SU-DHL-6 (cell line): ENCODE measurements around the gene RPS19.
"Not testable (repeated sequence)": the region's sequence is repeated elsewhere in the genome, so short reads cannot be mapped to it uniquely, and the experiment has no call there.

ENCODE experiments used
- H2AFZ ChIP-seq: fragments of 200-600 bp; sonication (generic); 2 replicates; pipeline ENCODE4 v1.6.1; 2014; ENCODE audit warnings: low read depth, mild to moderate bottlenecking, moderate library complexity, mixed read lengths, antibody characterized with exemption, low read length; ENCODE audit not compliant: severe bottlenecking
- H3F3A ChIP-seq: fragments of 200-600 bp; shearing (Covaris generic); 2 replicates; pipeline ENCODE4 v1.6.0; 2016; ENCODE audit warnings: antibody characterized with exemption, mild to moderate bottlenecking; ENCODE audit not compliant: insufficient read depth
- H3K27ac ChIP-seq: fragments of 200-600 bp; sonication (generic); 2 replicates; pipeline ENCODE4 v1.5.1; 2016; ENCODE audit warnings: low read depth, mild to moderate bottlenecking, low read length, moderate library complexity, mixed read lengths
- H3K27me3 ChIP-seq: fragments of 200-600 bp; sonication (generic), shearing (Covaris generic); 2 replicates; pipeline ENCODE4 v1.6.0; 2014; ENCODE audit warnings: mild to moderate bottlenecking, low read length
- H3K36me3 ChIP-seq: fragments of 200-600 bp; sonication (generic); 2 replicates; pipeline ENCODE4 v1.6.1; 2014; ENCODE audit warnings: mild to moderate bottlenecking, low read length, mixed read lengths
- H3K4me2 ChIP-seq: fragments of 300-600, 200-600 bp; shearing (Covaris generic), sonication (generic); 2 replicates; pipeline ENCODE4 v1.6.0; 2014; ENCODE audit warnings: low read length, low read depth, mild to moderate bottlenecking; ENCODE audit not compliant: poor library complexity, severe bottlenecking
- H3K4me3 ChIP-seq: fragments of 200-600 bp; sonication (generic); 2 replicates; pipeline ENCODE4 v1.5.1; 2014; ENCODE audit warnings: antibody characterized with exemption, low read length, mild to moderate bottlenecking, mixed read lengths; ENCODE audit not compliant: insufficient read depth, poor library complexity, severe bottlenecking
- H3K79me2 ChIP-seq: fragments of 200-600 bp; sonication (generic); 2 replicates; pipeline ENCODE4 v1.6.1; 2014; ENCODE audit warnings: mild to moderate bottlenecking, low read length, moderate library complexity; ENCODE audit not compliant: insufficient read depth
- H3K9ac ChIP-seq: fragments of 200-600 bp; sonication (generic); 2 replicates; pipeline ENCODE4 v1.7.0; 2014; ENCODE audit warnings: mild to moderate bottlenecking, low read length
- H3K9me2 ChIP-seq: fragments of 200-600 bp; sonication (generic); replicated peaks from 2 replicates; pipeline ENCODE4 v1.6.1; 2014; ENCODE audit warnings: low read length; ENCODE audit not compliant: insufficient read depth
- H3K9me3 ChIP-seq: fragments of 200-600 bp; sonication (generic); 2 replicates; pipeline ENCODE4 v1.6.1; 2014; ENCODE audit warnings: low read length, mixed read lengths; ENCODE audit not compliant: insufficient read depth
- H4K20me1 ChIP-seq: fragments of 200-600 bp; sonication (generic); 2 replicates; pipeline ENCODE4 v1.6.1; 2014; ENCODE audit warnings: low read depth, mild to moderate bottlenecking, antibody characterized with exemption, low read length, moderate library complexity, mixed read lengths
- CTCF ChIP-seq: fragments of 200-600 bp; sonication (generic); IDR thresholded peaks from one replicate; pipeline ENCODE4 v1.5.1; 2017; ENCODE audit warnings: antibody characterized with exemption, mild to moderate bottlenecking, low read length, moderate library complexity; ENCODE audit not compliant: insufficient read depth, poor library complexity, severe bottlenecking
- EZH2phosphoT487 ChIP-seq: fragments of 200-600 bp; sonication (generic), shearing (Covaris generic); conservative IDR thresholded peaks from 2 replicates; pipeline ENCODE4 v1.6.1; 2018; ENCODE audit warnings: mild to moderate bottlenecking, antibody characterized with exemption, low read length, moderate library complexity, mixed read lengths

The RPS19 gene

GRCh38 chr19:41871573-41872383 lies 11.7 kb downstream of the RPS19 start:
- Histone ChIP-seq H2AFZ (no peak overlapping the region), H3K79me2 (peaks cover 17% of the 10 kb centered on the region), H3K9me3 (no peaks in the 10 kb centered on the region), H3K4me2 (no peak overlapping the region), H3K4me3 (no peak overlapping the region), H3K27ac (peak overlapping the region; percentile 100), H3F3A (peaks cover 89% of the 10 kb centered on the region), H3K36me3 (peaks cover 7% of the 10 kb centered on the region; the same call in 1 of the 2 replicates), H3K27me3 (no peaks in the 10 kb centered on the region), H3K9ac (no peak overlapping the region), H3K9me2 (no peaks in the 10 kb centered on the region), H4K20me1 (no peaks in the 10 kb centered on the region; the same call in 1 of the 2 replicates)
- TF ChIP-seq EZH2phosphoT487: no peak
- TF ChIP-seq CTCF: no peak

GRCh38 chr19:41872384-41872774 lies 12.3 kb downstream of the RPS19 start:
- peaks cover 84% of the 10 kb centered on the region for H3F3A ChIP-seq
- H3K79me2 ChIP-seq: peaks cover 14% of the 10 kb centered on the region
- peak overlapping the region; percentile 100 for H3K27ac ChIP-seq
- no peaks in the 10 kb centered on the region; the same call in 1 of the 2 replicates for H4K20me1 ChIP-seq
- H3K9me3 ChIP-seq: no peaks in the 10 kb centered on the region
- peaks cover 7% of the 10 kb centered on the region; the same call in 1 of the 2 replicates for H3K36me3 ChIP-seq
- no peak for TF ChIP-seq EZH2phosphoT487
- no peak for TF ChIP-seq CTCF
- H2AFZ ChIP-seq: no peak overlapping the region
- no peak overlapping the region for H3K4me3 ChIP-seq
- H3K9ac ChIP-seq: no peak overlapping the region
- no peaks in the 10 kb centered on the region for H3K27me3 ChIP-seq
- no peaks in the 10 kb centered on the region for H3K9me2 ChIP-seq
- no peak overlapping the region for H3K4me2 ChIP-seq

- H3K79me2 ChIP-seq: peaks cover 14% of the 10 kb centered on the region
- peaks cover 11% of the 10 kb centered on the region; the same call in 1 of the 2 replicates for H3K36me3 ChIP-seq
- no peak overlapping the region for H2AFZ ChIP-seq
- peaks cover 83% of the 10 kb centered on the region for H3F3A ChIP-seq
- no peaks in the 10 kb centered on the region; the same call in 1 of the 2 replicates for H4K20me1 ChIP-seq
- H3K27ac ChIP-seq: peak overlapping the region; percentile 100
- H3K9me2 ChIP-seq: no peaks in the 10 kb centered on the region
- no peak for TF ChIP-seq EZH2phosphoT487
- TF ChIP-seq CTCF: peak; percentile 86
- no peak overlapping the region for H3K4me2 ChIP-seq
- no peaks in the 10 kb centered on the region for H3K27me3 ChIP-seq
- no peak overlapping the region for H3K9ac ChIP-seq
- no peaks in the 10 kb centered on the region for H3K9me3 ChIP-seq
- no peak overlapping the region for H3K4me3 ChIP-seq
Observed at GRCh38 chr19:41872775-41873647, 13.0 kb downstream of the RPS19 start.

- peak overlapping the region; percentile 99 for H3K9ac ChIP-seq
- H2AFZ ChIP-seq, H3K9me3 ChIP-seq, H4K20me1 ChIP-seq, H3K9me2 ChIP-seq, H3K27me3 ChIP-seq: not testable (repeated sequence)
- H3K36me3 ChIP-seq: peaks cover 20% of the 10 kb centered on the region
- H3K79me2 ChIP-seq: peaks cover 32% of the 10 kb centered on the region
- H3K27ac ChIP-seq: peak overlapping the region; percentile 100
- peak overlapping the region; percentile 86 for H3K4me3 ChIP-seq
- peaks cover 81% of the 10 kb centered on the region for H3F3A ChIP-seq
- peak overlapping the region; percentile 98 for H3K4me2 ChIP-seq
Observed at GRCh38 chr19:41875973-41876372, 15.9 kb downstream of the RPS19 start.
